B cell (primary cell): ENCODE data around the gene ELMO3. TPM values are rescaled to one million over a fixed set of nuclear protein-coding genes. Genes with fewer than 3 reads are reported as not detected.

Experiments
- ATAC-seq: fragments of 200-7000 bp; cut with Tn5 transposase; one replicate; pipeline ENCODE4 v1.10.0; 2021; ENCODE audit warnings: low read depth, mild to moderate bottlenecking, moderate number of reproducible peaks, moderate library complexity
- CTCF ChIA-PET: fragments of 350-600 bp; sonication (Branson Sonifier 250); formaldehyde crosslinking; loops from one replicate; lab custom pipeline; 2021; ENCODE audit warnings: antibody characterized with exemption, inconsistent platforms; lab: Charles Lee
- POLR2A ChIA-PET: fragments of 350-600 bp; sonication (Branson Sonifier 250); formaldehyde crosslinking; loops from one replicate; lab custom pipeline; 2021; ENCODE audit warnings: antibody characterized with exemption; lab: Charles Lee
- DNase-seq: peaks from one replicate; pipeline ENCODE4 v3.0.0; 2013
- H2AFZ ChIP-seq: 2 replicates; pipeline ENCODE4 v1.6.1; 2012; ENCODE audit warnings: mild to moderate bottlenecking, low read depth, low read length; ENCODE audit not compliant: insufficient read depth, poor library complexity, severe bottlenecking
- H3K27ac ChIP-seq, 2 donors: 1 replicate in 1 of 2; 2 replicates in 1 of 2; pipeline ENCODE4 v1.5.1; 2012 to 2013; ENCODE audit warnings: low read length in 2 of 2, mild to moderate bottlenecking in 2 of 2, moderate library complexity in 1 of 2
- H3K27me3 ChIP-seq, 4 experiments: fragments of 200-600 bp in 1 of 4; sonication (generic) in 1 of 4; replicated peaks in 1 of 4; 1 replicate in 2 of 4; 2 replicates in 2 of 4; pipeline versions ENCODE4 v1.6.1 to v1.7.0; 2013 to 2016; ENCODE audit warnings: low read length in 3 of 4, mild to moderate bottlenecking in 2 of 4, mixed read lengths in 1 of 4, moderate library complexity in 1 of 4; ENCODE audit not compliant: insufficient read depth in 4 of 4, control insufficient read depth in 3 of 4; ENCODE audit errors: control extremely low read depth in 1 of 4
- H3K36me3 ChIP-seq, 2 experiments: replicated peaks in 1 of 2; 1 replicate in 1 of 2; 2 replicates in 1 of 2; pipeline versions ENCODE4 v1.6.1 to v1.7.1; 2013; ENCODE audit warnings: low read length in 1 of 2; ENCODE audit not compliant: insufficient read depth in 2 of 2, control insufficient read depth in 1 of 2; ENCODE audit errors: control extremely low read depth in 1 of 2, extremely low read depth in 1 of 2
- H3K4me1 ChIP-seq, 2 donors: fragments of 200-600 bp in 1 of 2; sonication (generic) in 1 of 2; 1 replicate in 1 of 2; 2 replicates in 1 of 2; pipeline versions ENCODE4 v1.5.1 to v1.6.1; 2013 to 2017; ENCODE audit warnings: low read length in 2 of 2; ENCODE audit not compliant: control insufficient read depth in 2 of 2, insufficient read depth in 2 of 2
- H3K4me2 ChIP-seq: replicated peaks from 2 replicates; pipeline ENCODE3; 2012; ENCODE audit warnings: mild to moderate bottlenecking, low read depth, low read length; ENCODE audit not compliant: poor library complexity, severe bottlenecking
- H3K4me3 ChIP-seq, 5 experiments: fragments of 200-600 bp in 1 of 5; sonication (generic) in 1 of 5; 1 replicate in 3 of 5; 2 replicates in 2 of 5; pipeline versions ENCODE4 v1.5.1 to v1.7.0; 2011 to 2016; ENCODE audit warnings: low read length in 4 of 5, mild to moderate bottlenecking in 4 of 5, low read depth in 2 of 5, control low read depth in 1 of 5, moderate library complexity in 1 of 5; ENCODE audit not compliant: insufficient read depth in 1 of 5; ENCODE audit errors: control extremely low read depth in 1 of 5, extremely low read depth in 1 of 5
- H3K79me2 ChIP-seq: fragments of 200-600 bp; sonication (generic); one replicate; pipeline ENCODE4 v1.6.0; 2016; ENCODE audit warnings: low read length; ENCODE audit not compliant: control insufficient read depth, insufficient read depth
- H3K9ac ChIP-seq: fragments of 200-600 bp; sonication (generic); 2 replicates; pipeline ENCODE4 v1.6.1; 2017; ENCODE audit warnings: mild to moderate bottlenecking, low read length, moderate library complexity
- H3K9me3 ChIP-seq, 3 donors: one replicate each; pipeline versions ENCODE4 v1.6.1 to v1.7.1; 2013; ENCODE audit warnings: low read length in 2 of 3; ENCODE audit not compliant: control insufficient read depth in 2 of 3, insufficient read depth in 1 of 3; ENCODE audit errors: control extremely low read depth in 1 of 3
- H4K20me1 ChIP-seq: 2 replicates; pipeline ENCODE4 v1.6.0; 2012; ENCODE audit warnings: mild to moderate bottlenecking, low read length; ENCODE audit not compliant: insufficient read depth, control insufficient read depth, poor library complexity, severe bottlenecking
- H3K27ac Mint-ChIP-seq: one replicate; pipeline ENCODE4 v1.8.0; 2021; ENCODE audit warnings: mixed read lengths
- H3K27me3 Mint-ChIP-seq: one replicate; pipeline ENCODE4 v1.8.0; 2021; ENCODE audit warnings: mixed read lengths
- H3K4me1 Mint-ChIP-seq: one replicate; pipeline ENCODE4 v1.8.0; 2021; ENCODE audit warnings: mixed read lengths
- H3K4me3 Mint-ChIP-seq: one replicate; pipeline ENCODE4 v1.8.0; 2021; ENCODE audit warnings: mixed read lengths
- H3K9me3 Mint-ChIP-seq: one replicate; pipeline ENCODE4 v1.8.0; 2022; ENCODE audit warnings: mixed read lengths; ENCODE audit not compliant: insufficient read depth
- CTCF ChIP-seq: fragments of 200-600 bp; IDR thresholded peaks from one replicate; pipeline ENCODE4 v1.8.0; 2022; ENCODE audit warnings: antibody characterized with exemption, mild to moderate bottlenecking
- EZH2 ChIP-seq: IDR thresholded peaks from 2 replicates; pipeline ENCODE4 v1.6.1; 2012; ENCODE audit warnings: borderline replicate concordance, low read depth, mild to moderate bottlenecking, moderate library complexity, low read length; ENCODE audit not compliant: insufficient read depth, poor library complexity, severe bottlenecking
- WGBS: methylation state at CpG from one replicate; pipeline ENCODE4 v1.1.5; 2013; ENCODE audit warnings: missing lambda C conversion rate; ENCODE audit not compliant: insufficient coverage; 5-methylcytosine and 5-hydroxymethylcytosine counted together
- intact Hi-C: fragments of 100-400 bp; cut with micrococcal nuclease; formaldehyde crosslinking; loops from one replicate; pipeline ENCODE4 v1.10.0; 2022
- polyA plus RNA-seq: library from polyadenylated mRNA; depleted of rRNA; stranded (reverse); fragments of >200 nt; gene quantifications from 2 replicates; pipeline ENCODE4 v1.2.3, GENCODE V29; 2012
- total RNA-seq, 2 donors: library from RNA; stranded (reverse); fragments of 120-200 nt in 1 of 2; gene quantifications; 1 replicate in 1 of 2; 2 replicates in 1 of 2; pipeline versions ENCODE4 v1.2.3 to v1.2.4, GENCODE V29; 2013 to 2022

Gene ELMO3
- total and polyA plus RNA-seq, 2 donors (not counting 1 experiment from before 2014, with no cell fraction given), result 9.1 to 9.6 TPM

DNA sequence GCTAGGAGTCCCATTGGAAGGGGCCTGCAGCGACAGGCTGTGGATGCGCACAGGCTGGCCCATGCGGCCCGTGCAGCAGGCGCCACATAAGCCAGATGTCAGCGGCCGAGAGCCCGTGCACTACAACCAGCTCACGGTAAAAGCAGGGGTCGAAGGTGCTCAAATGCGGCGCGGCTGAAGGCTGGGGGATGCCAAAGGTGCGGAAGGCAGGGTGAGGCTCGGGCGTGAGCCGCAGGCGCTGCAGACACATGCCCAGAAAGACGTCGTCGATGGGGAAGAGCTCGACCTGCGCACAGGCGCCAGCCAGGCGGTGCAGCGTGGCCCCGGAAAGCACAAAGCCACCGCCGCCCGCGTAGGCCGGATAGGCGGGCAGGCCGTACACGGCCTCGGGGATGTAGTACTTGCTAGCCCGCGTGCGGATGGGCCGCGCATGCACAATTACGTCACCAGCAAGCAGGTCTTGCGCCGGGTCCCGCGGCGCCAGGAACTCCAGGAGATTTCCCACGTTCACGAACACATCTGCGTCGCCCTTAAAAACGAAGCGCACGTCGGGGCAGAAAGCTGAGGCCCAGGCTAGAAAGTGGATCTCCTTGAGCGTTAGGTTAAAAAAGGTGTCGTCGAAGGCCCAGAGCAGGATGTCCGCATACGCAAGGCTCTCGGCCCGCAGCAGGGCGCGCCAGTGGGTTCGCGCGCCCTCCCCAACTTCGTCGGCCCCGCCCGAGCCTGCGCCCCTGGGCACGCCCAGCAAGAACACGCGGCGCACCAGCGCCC is 49.5 kb upstream of the ELMO3 start:
- no peak overlapping the region for H2AFZ ChIP-seq
- peak overlapping the region; percentile 79 for H3K4me2 ChIP-seq
- H3K4me3 ChIP-seq, result no peak overlapping the region
- CTCF ChIA-PET, result interaction anchor here (0.6 to 1.2 kb wide), 3 partner anchors 8 to 31 kb away, joined by 3 read pairs; no protein-coding TSS in a partner anchor
- no peak overlapping the region for H3K27ac Mint-ChIP-seq
- H3K9me3 ChIP-seq, result peaks cover 0 to 19% (median 0%) of the 10 kb centered on the region in 3 donors
- ATAC-seq, result no peak
- H3K9me3 Mint-ChIP-seq, result no peaks in the 10 kb centered on the region
- POLR2A ChIA-PET, result no interaction called here
- H4K20me1 ChIP-seq, result peaks cover 8% of the 10 kb centered on the region
- 85% methylated on average over 77 of the region's 77 CpGs for WGBS
- no peak for DNase-seq
- intact Hi-C loops, result no loop called here
- H3K4me1 Mint-ChIP-seq, result peaks cover 19% of the 10 kb centered on the region
- no peak overlapping the region for H3K9ac ChIP-seq
- peaks cover 20% of the 10 kb centered on the region for H3K27me3 Mint-ChIP-seq
- no peak overlapping the region for H3K4me3 Mint-ChIP-seq
- H3K27me3 ChIP-seq, result peaks cover 0 to 28% (median 10%) of the 10 kb centered on the region in 4 experiments
- no peak overlapping the region for H3K27ac ChIP-seq
- no peaks in the 10 kb centered on the region for H3K79me2 ChIP-seq
- H3K36me3 ChIP-seq, result peaks cover 0 to 40% of the 10 kb centered on the region in 2 experiments
- TF ChIP-seq CTCF, result no peak
- TF ChIP-seq EZH2, result no peak
- H3K4me1 ChIP-seq, result peaks cover 10 to 14% of the 10 kb centered on the region in 2 donors
